Pancreas (tissue), 10 donors: ENCODE measurements around the gene CEMIP. TPM values are rescaled to one million over a fixed set of nuclear protein-coding genes. Genes with fewer than 3 reads are reported as not detected.

Experiments
- ATAC-seq, 4 donors: fragments of 200-7000 bp; cut with Tn5 transposase; one replicate each; pipeline versions ENCODE4 v1.8.0 to v1.9.1; 2020; ENCODE audit warnings: mild to moderate bottlenecking in 4 of 4, moderate library complexity in 4 of 4
- DNase-seq, 6 donors: peaks; one replicate each; pipeline ENCODE4 v3.0.0-alpha.2; 2020
- FAIRE-seq: peaks from 2 replicates; lab custom pipeline; 2012; peaks lifted over from hg19 to GRCh38; lab: Jason Lieb, UNC
- H3K27ac ChIP-seq, 4 donors: fragments of 200-600 bp; sonication (generic); 1 replicate in 3 of 4; 2 replicates in 1 of 4; pipeline versions ENCODE4 v1.5.0 to v1.8.0; 2020
- H3K27me3 ChIP-seq, 4 donors: fragments of 200-600 bp; one replicate each; pipeline ENCODE4 v1.8.0; 2021
- H3K36me3 ChIP-seq, 3 donors: fragments of 200-600 bp; sonication (generic) in 1 of 3; one replicate each; pipeline versions ENCODE4 v1.5.0 to v1.8.0; 2020 to 2021
- H3K4me1 ChIP-seq, 3 donors: fragments of 200-600 bp; one replicate each; pipeline ENCODE4 v1.8.0; 2021
- H3K4me3 ChIP-seq, 4 donors: fragments of 200-600 bp; sonication (generic) in 2 of 4; one replicate each; pipeline versions ENCODE4 v1.5.0 to v1.8.0; 2020 to 2021
- H3K9me3 ChIP-seq, 4 donors: fragments of 200-600 bp; one replicate each; pipeline ENCODE4 v1.8.0; 2021
- WGBS, 2 donors: extraction: QIAGEN DNeasy Blood & Tissue Kit; methylation state at CpG; one replicate each; pipeline ENCODE4 v1.1.7; 2013; 5-methylcytosine and 5-hydroxymethylcytosine counted together
- intact Hi-C, 3 donors: fragments of 100-400 bp; cut with DNase I; formaldehyde crosslinking; loops; one replicate each; pipeline versions ENCODE4 v1.11.1 to v1.14.2; 2022
- microRNA-seq, 2 donors: library from miRNA; unstranded; fragments of <30 nt; microRNA quantifications; one replicate each; pipeline versions ENCODE4 to v1.1.0, GENCODE V29; 2019 to 2020
- polyA plus RNA-seq, 2 donors: library from polyadenylated mRNA; stranded (reverse); fragments of 200-250 nt; gene quantifications; one replicate each; pipeline ENCODE4 v1.2.3, GENCODE V29; 2013
- total RNA-seq, 6 donors: library from RNA; stranded (reverse); fragmentation: NEBNext Ultra II Directional in 4 of 6; extraction: Animal tissue kit (Norgen Biotek cat#: 25700) in 4 of 6; gene quantifications; one replicate each; pipeline versions ENCODE4 v1.2.1 to v1.2.4, GENCODE V29; 2021 to 2023
- TF ChIP-seq, protein P1 (sequence below), 4 donors: fragments of 200-600 bp; sonication (generic) in 3 of 4; IDR thresholded peaks; one replicate each; pipeline versions ENCODE4 v1.5.0 to v1.8.0; 2021; ENCODE audit warnings: antibody characterized with exemption in 4 of 4
- donor health status: healthy with polysubstance abuse.
- donor health status: DM: no; HTN: no; CAD: no; lungs with moderate emphysema.
- donor health status: DM: no; HTN: no; CAD: no.
- donor health status: control.
- donor health status: control.
- donor health status: Bipolar disorder and iron deficiency.
- donor health status: DM: yes; HTN: yes; CAD: no.
- donor health status: DM: no; HTN: no; CAD: no.
- donor health status: DM: no; HTN: no; CAD: no.
- donor health status: DM: yes; HTN: yes; CAD: no.

Gene CEMIP
- total and polyA plus RNA-seq, 8 donors, result 0.07 to 0.41 (median 0.12) TPM; not detected in 1

DNA sequence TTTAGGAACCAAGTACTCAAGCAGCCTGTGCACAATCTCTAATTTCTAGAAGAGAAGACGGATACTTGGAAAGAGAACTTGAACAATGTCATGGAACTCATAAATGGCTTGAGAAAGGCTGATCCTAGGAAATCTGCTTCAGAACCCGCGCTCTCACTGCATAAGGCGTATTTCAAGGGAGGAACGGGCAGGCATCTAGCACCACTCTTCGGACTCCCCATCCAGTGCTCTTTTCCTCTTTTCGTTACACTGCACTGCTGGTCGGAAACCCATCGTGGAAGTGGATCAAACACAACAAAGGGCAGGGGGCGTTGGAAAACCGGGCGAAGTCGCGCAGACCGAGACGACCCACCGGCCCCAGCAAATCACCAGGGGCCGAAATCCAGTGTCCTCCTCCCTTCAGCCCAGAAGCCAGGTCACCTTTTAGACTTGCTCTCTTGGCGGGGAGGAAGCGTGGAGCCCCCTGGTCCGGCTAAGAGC lies 221.0 kb downstream of the CEMIP start:
- Histone ChIP-seq H3K27ac (peak overlapping the region; percentile 96 to 99 (median 97)), H3K27me3 (no peaks in the 10 kb centered on the region), H3K9me3 (no peaks in the 10 kb centered on the region), H3K36me3 (no peaks in the 10 kb centered on the region), H3K4me1 (peaks cover 0 to 23% (median 6%) of the 10 kb centered on the region in 3 donors), H3K4me3 (peak overlapping the region; percentile 89 to 98 (median 92))
- TF ChIP-seq, protein P1, sequence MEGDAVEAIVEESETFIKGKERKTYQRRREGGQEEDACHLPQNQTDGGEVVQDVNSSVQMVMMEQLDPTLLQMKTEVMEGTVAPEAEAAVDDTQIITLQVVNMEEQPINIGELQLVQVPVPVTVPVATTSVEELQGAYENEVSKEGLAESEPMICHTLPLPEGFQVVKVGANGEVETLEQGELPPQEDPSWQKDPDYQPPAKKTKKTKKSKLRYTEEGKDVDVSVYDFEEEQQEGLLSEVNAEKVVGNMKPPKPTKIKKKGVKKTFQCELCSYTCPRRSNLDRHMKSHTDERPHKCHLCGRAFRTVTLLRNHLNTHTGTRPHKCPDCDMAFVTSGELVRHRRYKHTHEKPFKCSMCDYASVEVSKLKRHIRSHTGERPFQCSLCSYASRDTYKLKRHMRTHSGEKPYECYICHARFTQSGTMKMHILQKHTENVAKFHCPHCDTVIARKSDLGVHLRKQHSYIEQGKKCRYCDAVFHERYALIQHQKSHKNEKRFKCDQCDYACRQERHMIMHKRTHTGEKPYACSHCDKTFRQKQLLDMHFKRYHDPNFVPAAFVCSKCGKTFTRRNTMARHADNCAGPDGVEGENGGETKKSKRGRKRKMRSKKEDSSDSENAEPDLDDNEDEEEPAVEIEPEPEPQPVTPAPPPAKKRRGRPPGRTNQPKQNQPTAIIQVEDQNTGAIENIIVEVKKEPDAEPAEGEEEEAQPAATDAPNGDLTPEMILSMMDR (IDR thresholded peaks at IDR 0.05), result no peak
- DNase-seq (no peak), FAIRE-seq (no peak), ATAC-seq (peak; percentile 3 to 18 (median 11))
- intact Hi-C loops, result no loop called here
- 6 to 11% methylated on average over 20 to 21 of the region's 21 CpGs for WGBS, 2 donors

DNA sequence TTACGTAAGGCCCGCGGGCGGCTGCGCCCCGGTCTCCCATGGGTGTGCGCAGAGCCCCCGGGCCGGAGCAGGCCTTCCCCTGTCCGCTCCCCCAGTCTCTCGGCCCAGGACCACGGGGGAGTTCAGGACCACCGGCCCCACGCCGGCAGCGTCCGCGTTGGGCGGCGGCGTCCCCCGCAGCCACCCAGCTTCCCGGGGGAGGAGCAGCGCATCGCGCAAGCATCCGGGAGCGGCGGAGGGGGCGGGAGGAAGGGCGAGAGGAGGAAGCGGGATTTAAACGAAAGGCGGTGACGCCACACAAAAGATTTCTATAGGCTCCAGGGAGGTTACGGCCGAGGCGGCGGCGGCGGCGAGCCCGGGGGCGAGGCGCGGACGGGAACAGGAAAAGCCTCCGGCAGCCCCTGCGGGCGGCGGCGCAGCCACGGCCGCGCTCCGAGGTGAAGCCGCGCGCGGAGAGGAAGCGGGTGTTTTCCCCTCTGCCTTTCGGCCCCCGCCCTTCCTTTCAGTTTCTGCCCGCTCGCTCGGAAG lies 221.5 kb downstream of the CEMIP start, which contains the start of gene TLNRD1:
Gene TLNRD1 (plus strand): TSS at position 300 of the 528 bp plus-strand sequence. CDS start 1,349 bp downstream, outside the sequence.
- Histone ChIP-seq H3K4me3 (peak within 1 kb of the TSS; percentile 89 to 98 (median 92)), H3K36me3 (no peaks in the 10 kb centered on the region), H3K4me1 (peaks cover 4 to 28% (median 10%) of the 10 kb centered on the region in 3 donors), H3K27ac (peak within 1 kb of the TSS; percentile 96 to 99 (median 97)), H3K27me3 (no peaks in the 10 kb centered on the region), H3K9me3 (no peaks in the 10 kb centered on the region)
- 0 to 1% methylated on average over 59 to 66 of the region's 66 CpGs for WGBS, 2 donors
- intact Hi-C loops, result no loop called here
- ATAC-seq (peak; percentile 83 to 88 (median 84)), DNase-seq (peak; percentile 89 to 94 (median 92)), FAIRE-seq (no peak)
- TF ChIP-seq, protein P1 (IDR thresholded peaks at IDR 0.05), result no peak

Small RNA genes lying within 50 kb of the gene (microRNA-seq; reads per million reads assigned to microRNA genes)
- gene MIR4514, result 0 reads per million in 2 donors
- 0 reads per million in 2 donors for gene MIR549A

Other genes starting within 250 kb of the CEMIP start
- 1 to 10 TPM; 3.2 to 7.9 (median 5.5) TPM for gene ABHD17C, start 84.1 kb upstream of the CEMIP start, total RNA-seq
- gene ABHD17C, start 84.1 kb upstream of the CEMIP start, polyA plus RNA-seq, result 1 to 10 TPM; 2.0 to 2.9 TPM
- 10 to 100 TPM; 11.5 to 18.5 (median 14.0) TPM for gene MESD, start 210.4 kb downstream of the CEMIP start, total RNA-seq
- gene MESD, start 210.4 kb downstream of the CEMIP start, polyA plus RNA-seq, result 10 to 100 TPM; 10.5 to 13.0 TPM
- 10 to 100 TPM in 3 of 6 donors, 1 to 10 TPM in 3; 7.8 to 13.5 (median 10.0) TPM for gene TLNRD1, start 221.6 kb downstream of the CEMIP start, total RNA-seq
- gene TLNRD1, start 221.6 kb downstream of the CEMIP start, polyA plus RNA-seq, result 1 to 10 TPM; 3.1 to 4.4 TPM